Right cardiac atrium (tissue), 5 donors: ENCODE results near the gene CATSPER1. TPM values are rescaled to one million over a fixed set of nuclear protein-coding genes. Genes with fewer than 3 reads are reported as not detected.
A peak's percentile ranks its signal among the peaks of the same experiment; 100 is the strongest.

ENCODE experiments used
- ATAC-seq, 2 donors: fragments of 200-7000 bp; cut with Tn5 transposase; one replicate each; pipeline versions ENCODE4 v1.8.0 to v1.9.1; 2020; ENCODE audit warnings: moderate library complexity in 2 of 2, mild to moderate bottlenecking in 1 of 2
- DNase-seq, 3 donors: peaks; one replicate each; pipeline ENCODE4 v3.0.0-alpha.2; 2020
- H3K27ac ChIP-seq: one replicate; pipeline ENCODE4 v1.5.1; 2013; ENCODE audit warnings: mild to moderate bottlenecking, low read length, control low read depth, moderate library complexity
- H3K27me3 ChIP-seq: one replicate; pipeline ENCODE4 v1.6.1; 2013; ENCODE audit not compliant: control insufficient read depth, insufficient read depth
- H3K4me1 ChIP-seq: one replicate; pipeline ENCODE4 v1.6.1; 2013; ENCODE audit warnings: low read length; ENCODE audit not compliant: control insufficient read depth, insufficient read depth
- H3K4me3 ChIP-seq: one replicate; pipeline ENCODE4 v1.5.1; 2013; ENCODE audit warnings: low read length, control low read depth
- H3K9me3 ChIP-seq: one replicate; pipeline ENCODE4 v1.6.1; 2013; ENCODE audit warnings: low read length; ENCODE audit not compliant: control insufficient read depth
- WGBS: extraction: QIAGEN DNeasy Blood & Tissue Kit; methylation state at CpG from one replicate; pipeline ENCODE4 v1.1.7; 2013; 5-methylcytosine and 5-hydroxymethylcytosine counted together
- intact Hi-C, 4 donors: fragments of 100-400 bp; cut with DNase I; formaldehyde crosslinking; loops; one replicate each; pipeline versions ENCODE4 v1.11.0 to v1.14.0; 2022 to 2023
- polyA plus RNA-seq: library from polyadenylated mRNA; stranded (reverse); fragments of 200-250 nt; gene quantifications from one replicate; pipeline ENCODE4 v1.2.3, GENCODE V29; 2013
- total RNA-seq, 4 donors: library from RNA; stranded (reverse); fragmentation: NEBNext Ultra II Directional; extraction: Animal tissue kit (Norgen Biotek cat#: 25700); gene quantifications; one replicate each; pipeline ENCODE4 v1.2.1, GENCODE V29; 2021
- donor health status: healthy with polysubstance abuse.
- donor health status: DM: no; HTN: yes; CAD: no.
- donor health status: DM: no; HTN: no; CAD: no.
- donor health status: DM: no; HTN: yes; CAD: no; lungs with severe emphysema.
- donor health status: DM: yes; HTN: yes; CAD: no.

CATSPER1 gene
- total and polyA plus RNA-seq, 5 donors, result not detected

- H3K27ac ChIP-seq, result peak overlapping the region; percentile 93
- ATAC-seq, result peak; percentile 13 to 37
- WGBS, result 47% methylated on average over 17 of the region's 17 CpGs
- no peaks in the 10 kb centered on the region for H3K27me3 ChIP-seq
- intact Hi-C loops, result loop anchor here in 1 of 4 donors (5.0 kb wide), 1 partner anchor 59 kb away; no protein-coding TSS in a partner anchor
- H3K9me3 ChIP-seq, result no peaks in the 10 kb centered on the region
- H3K4me3 ChIP-seq, result no peak overlapping the region
- DNase-seq, result peak; percentile 68 to 91 (median 89)
- H3K4me1 ChIP-seq, result peaks cover 6% of the 10 kb centered on the region
Observed at GRCh38 chr11:66068154-66068821, 42.0 kb upstream of the CATSPER1 start.

GRCh38 chr11:66067640-66068039 lies 41.4 kb upstream of the CATSPER1 start:
- DNase-seq (no peak), ATAC-seq (no peak)
- Histone ChIP-seq H3K4me3 (no peak overlapping the region), H3K4me1 (peaks cover 6% of the 10 kb centered on the region), H3K9me3 (no peaks in the 10 kb centered on the region), H3K27me3 (no peaks in the 10 kb centered on the region), H3K27ac (peak overlapping the region; percentile 74)
- WGBS, result 81% methylated on average over 4 of the region's 4 CpGs
- intact Hi-C loops, result loop anchor here in 1 of 4 donors (5.0 kb wide), 1 partner anchor 60 kb away; no protein-coding TSS in a partner anchor

- 78% methylated on average over 3 of the region's 3 CpGs for WGBS
- Histone ChIP-seq H3K27me3 (no peaks in the 10 kb centered on the region), H3K4me3 (no peak overlapping the region), H3K9me3 (no peaks in the 10 kb centered on the region), H3K4me1 (peaks cover 6% of the 10 kb centered on the region), H3K27ac (no peak overlapping the region)
- ATAC-seq (no peak), DNase-seq (no peak)
- intact Hi-C loops, result loop anchor here in 1 of 4 donors (5.0 kb wide), 1 partner anchor 61 kb away; no protein-coding TSS in a partner anchor
Observed at GRCh38 chr11:66066751-66067150, 40.5 kb upstream of the CATSPER1 start.

- DNase-seq (no peak), ATAC-seq (no peak)
- no peak overlapping the region for H3K4me3 ChIP-seq
- WGBS, result 100% methylated on average over 1 of the region's 1 CpG
- peaks cover 4% of the 10 kb centered on the region for H3K4me1 ChIP-seq
- no peaks in the 10 kb centered on the region for H3K9me3 ChIP-seq
- no peaks in the 10 kb centered on the region for H3K27me3 ChIP-seq
- intact Hi-C loops, result no loop called here
- no peak overlapping the region for H3K27ac ChIP-seq
Observed at GRCh38 chr11:66064571-66064970, 38.3 kb upstream of the CATSPER1 start.

GRCh38 chr11:66063900-66064299 lies 37.6 kb upstream of the CATSPER1 start:
- DNase-seq (no peak), ATAC-seq (no peak)
- Histone ChIP-seq H3K4me3 (no peak overlapping the region), H3K27ac (no peak overlapping the region), H3K9me3 (no peaks in the 10 kb centered on the region), H3K27me3 (no peaks in the 10 kb centered on the region), H3K4me1 (no peaks in the 10 kb centered on the region)
- intact Hi-C loops, result no loop called here
- WGBS, result 99% methylated on average over 2 of the region's 2 CpGs

- Histone ChIP-seq H3K27me3 (no peaks in the 10 kb centered on the region), H3K27ac (no peak overlapping the region), H3K4me3 (no peak overlapping the region), H3K9me3 (no peaks in the 10 kb centered on the region), H3K4me1 (no peaks in the 10 kb centered on the region)
- no peak for ATAC-seq
- no peak for DNase-seq
- 89% methylated on average over 2 of the region's 2 CpGs for WGBS
- intact Hi-C loops, result no loop called here
Observed at GRCh38 chr11:66062408-66062807, 36.1 kb upstream of the CATSPER1 start.

- no peaks in the 10 kb centered on the region for H3K4me1 ChIP-seq
- DNase-seq, result no peak
- 77% methylated on average over 6 of the region's 6 CpGs for WGBS
- no peaks in the 10 kb centered on the region for H3K9me3 ChIP-seq
- intact Hi-C loops, result no loop called here
- no peak overlapping the region for H3K27ac ChIP-seq
- no peaks in the 10 kb centered on the region for H3K27me3 ChIP-seq
- ATAC-seq, result no peak
- H3K4me3 ChIP-seq, result no peak overlapping the region
Observed at GRCh38 chr11:66061268-66061667, 35.0 kb upstream of the CATSPER1 start.

GRCh38 chr11:66059966-66060680 lies 33.8 kb upstream of the CATSPER1 start:
- WGBS, result 81% methylated on average over 8 of the region's 8 CpGs
- no peaks in the 10 kb centered on the region for H3K4me1 ChIP-seq

GRCh38 chr11:66056501-66056900 lies 30.2 kb upstream of the CATSPER1 start:
- no peak for DNase-seq
- Histone ChIP-seq H3K27me3 (no peaks in the 10 kb centered on the region), H3K9me3 (no peaks in the 10 kb centered on the region), H3K4me3 (no peak overlapping the region), H3K4me1 (peaks cover 4% of the 10 kb centered on the region), H3K27ac (no peak overlapping the region)
- intact Hi-C loops, result no loop called here
- 33% methylated on average over 7 of the region's 7 CpGs for WGBS
- no peak for ATAC-seq

More at GRCh38 chr11:66059966-66060680, 33.8 kb upstream of the CATSPER1 start:
- intact Hi-C loops, result no loop called here
- Histone ChIP-seq H3K9me3 (no peaks in the 10 kb centered on the region), H3K27me3 (no peaks in the 10 kb centered on the region), H3K4me3 (no peak overlapping the region), H3K27ac (no peak overlapping the region)
- ATAC-seq (no peak), DNase-seq (no peak)

- ATAC-seq, result no peak
- intact Hi-C loops, result no loop called here
- Histone ChIP-seq H3K27me3 (no peaks in the 10 kb centered on the region), H3K4me3 (no peak overlapping the region), H3K4me1 (peaks cover 7% of the 10 kb centered on the region), H3K9me3 (no peaks in the 10 kb centered on the region), H3K27ac (no peak overlapping the region)
- DNase-seq, result no peak
- 94% methylated on average over 7 of the region's 7 CpGs for WGBS
Observed at GRCh38 chr11:66055021-66055420, 28.7 kb upstream of the CATSPER1 start.

- WGBS, result 1% methylated on average over 17 of the region's 17 CpGs
- H3K9me3 ChIP-seq, result no peaks in the 10 kb centered on the region
- ATAC-seq (no peak), DNase-seq (no peak)
- intact Hi-C loops, result no loop called here
- peak overlapping the region; percentile 23 for H3K27ac ChIP-seq
- H3K27me3 ChIP-seq, result no peaks in the 10 kb centered on the region
- H3K4me1 ChIP-seq, result peaks cover 7% of the 10 kb centered on the region
- peak overlapping the region; percentile 72 for H3K4me3 ChIP-seq
Observed at GRCh38 chr11:66052664-66052982, 26.3 kb upstream of the CATSPER1 start.
